ENCODE measurements around the gene ZNF324. TPM values are rescaled to one million over a fixed set of nuclear protein-coding genes. Genes with fewer than 3 reads are reported as not detected.

Gene ZNF324
- total and polyA plus RNA-seq, 9 of the 15 experiments (the other 6 are each of a cell fraction or from before 2014, with no cell fraction given): 0.92 to 16.4 (median 5.3) TPM

DNA sequence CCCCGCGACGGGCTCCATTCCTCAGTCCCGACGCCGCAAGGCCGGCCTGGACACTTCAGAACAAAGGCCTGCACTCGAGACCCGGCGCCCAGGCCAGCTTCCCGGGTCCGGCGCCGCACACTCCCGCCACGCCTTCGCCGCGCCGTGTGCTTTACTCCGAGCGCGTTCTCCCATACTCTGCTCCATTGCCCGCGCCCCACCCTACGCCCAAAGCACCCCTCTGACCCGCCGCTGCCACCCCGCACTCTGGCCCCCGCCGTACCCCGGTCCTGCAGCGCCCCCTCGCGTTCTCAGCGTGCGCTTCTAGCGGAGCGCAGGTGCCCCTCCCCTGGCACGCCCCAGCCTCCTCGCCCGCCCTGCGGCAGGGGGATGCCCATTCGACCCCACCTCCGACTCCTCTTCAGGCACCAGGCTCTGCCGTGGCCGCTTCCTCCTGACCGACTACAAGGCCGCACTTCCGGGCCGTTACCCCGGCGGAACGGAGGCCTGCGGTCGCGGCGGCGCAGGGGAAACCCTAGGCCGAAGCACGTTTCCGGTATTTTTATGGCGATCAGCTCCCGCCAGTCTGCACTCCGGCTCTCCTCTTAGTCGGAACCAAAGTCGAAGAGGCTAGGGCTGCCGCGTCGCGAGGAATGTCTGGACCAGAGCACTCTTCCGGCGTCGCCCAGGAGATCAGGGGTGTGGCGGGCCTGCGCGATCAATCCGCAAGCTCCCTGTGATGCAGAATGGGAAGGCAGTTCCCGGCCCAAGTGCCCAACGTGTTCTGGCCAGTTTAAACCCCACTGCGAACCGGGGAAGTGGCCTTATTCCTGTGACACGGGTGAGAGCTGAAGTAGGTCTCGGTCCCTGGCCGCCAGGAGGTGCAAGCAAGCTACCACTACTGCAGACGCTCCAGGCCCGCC is 52.7 kb downstream of the ZNF324 start, which contains the start of gene ZBTB45 (continued):
- TF ChIP-seq, protein P1, sequence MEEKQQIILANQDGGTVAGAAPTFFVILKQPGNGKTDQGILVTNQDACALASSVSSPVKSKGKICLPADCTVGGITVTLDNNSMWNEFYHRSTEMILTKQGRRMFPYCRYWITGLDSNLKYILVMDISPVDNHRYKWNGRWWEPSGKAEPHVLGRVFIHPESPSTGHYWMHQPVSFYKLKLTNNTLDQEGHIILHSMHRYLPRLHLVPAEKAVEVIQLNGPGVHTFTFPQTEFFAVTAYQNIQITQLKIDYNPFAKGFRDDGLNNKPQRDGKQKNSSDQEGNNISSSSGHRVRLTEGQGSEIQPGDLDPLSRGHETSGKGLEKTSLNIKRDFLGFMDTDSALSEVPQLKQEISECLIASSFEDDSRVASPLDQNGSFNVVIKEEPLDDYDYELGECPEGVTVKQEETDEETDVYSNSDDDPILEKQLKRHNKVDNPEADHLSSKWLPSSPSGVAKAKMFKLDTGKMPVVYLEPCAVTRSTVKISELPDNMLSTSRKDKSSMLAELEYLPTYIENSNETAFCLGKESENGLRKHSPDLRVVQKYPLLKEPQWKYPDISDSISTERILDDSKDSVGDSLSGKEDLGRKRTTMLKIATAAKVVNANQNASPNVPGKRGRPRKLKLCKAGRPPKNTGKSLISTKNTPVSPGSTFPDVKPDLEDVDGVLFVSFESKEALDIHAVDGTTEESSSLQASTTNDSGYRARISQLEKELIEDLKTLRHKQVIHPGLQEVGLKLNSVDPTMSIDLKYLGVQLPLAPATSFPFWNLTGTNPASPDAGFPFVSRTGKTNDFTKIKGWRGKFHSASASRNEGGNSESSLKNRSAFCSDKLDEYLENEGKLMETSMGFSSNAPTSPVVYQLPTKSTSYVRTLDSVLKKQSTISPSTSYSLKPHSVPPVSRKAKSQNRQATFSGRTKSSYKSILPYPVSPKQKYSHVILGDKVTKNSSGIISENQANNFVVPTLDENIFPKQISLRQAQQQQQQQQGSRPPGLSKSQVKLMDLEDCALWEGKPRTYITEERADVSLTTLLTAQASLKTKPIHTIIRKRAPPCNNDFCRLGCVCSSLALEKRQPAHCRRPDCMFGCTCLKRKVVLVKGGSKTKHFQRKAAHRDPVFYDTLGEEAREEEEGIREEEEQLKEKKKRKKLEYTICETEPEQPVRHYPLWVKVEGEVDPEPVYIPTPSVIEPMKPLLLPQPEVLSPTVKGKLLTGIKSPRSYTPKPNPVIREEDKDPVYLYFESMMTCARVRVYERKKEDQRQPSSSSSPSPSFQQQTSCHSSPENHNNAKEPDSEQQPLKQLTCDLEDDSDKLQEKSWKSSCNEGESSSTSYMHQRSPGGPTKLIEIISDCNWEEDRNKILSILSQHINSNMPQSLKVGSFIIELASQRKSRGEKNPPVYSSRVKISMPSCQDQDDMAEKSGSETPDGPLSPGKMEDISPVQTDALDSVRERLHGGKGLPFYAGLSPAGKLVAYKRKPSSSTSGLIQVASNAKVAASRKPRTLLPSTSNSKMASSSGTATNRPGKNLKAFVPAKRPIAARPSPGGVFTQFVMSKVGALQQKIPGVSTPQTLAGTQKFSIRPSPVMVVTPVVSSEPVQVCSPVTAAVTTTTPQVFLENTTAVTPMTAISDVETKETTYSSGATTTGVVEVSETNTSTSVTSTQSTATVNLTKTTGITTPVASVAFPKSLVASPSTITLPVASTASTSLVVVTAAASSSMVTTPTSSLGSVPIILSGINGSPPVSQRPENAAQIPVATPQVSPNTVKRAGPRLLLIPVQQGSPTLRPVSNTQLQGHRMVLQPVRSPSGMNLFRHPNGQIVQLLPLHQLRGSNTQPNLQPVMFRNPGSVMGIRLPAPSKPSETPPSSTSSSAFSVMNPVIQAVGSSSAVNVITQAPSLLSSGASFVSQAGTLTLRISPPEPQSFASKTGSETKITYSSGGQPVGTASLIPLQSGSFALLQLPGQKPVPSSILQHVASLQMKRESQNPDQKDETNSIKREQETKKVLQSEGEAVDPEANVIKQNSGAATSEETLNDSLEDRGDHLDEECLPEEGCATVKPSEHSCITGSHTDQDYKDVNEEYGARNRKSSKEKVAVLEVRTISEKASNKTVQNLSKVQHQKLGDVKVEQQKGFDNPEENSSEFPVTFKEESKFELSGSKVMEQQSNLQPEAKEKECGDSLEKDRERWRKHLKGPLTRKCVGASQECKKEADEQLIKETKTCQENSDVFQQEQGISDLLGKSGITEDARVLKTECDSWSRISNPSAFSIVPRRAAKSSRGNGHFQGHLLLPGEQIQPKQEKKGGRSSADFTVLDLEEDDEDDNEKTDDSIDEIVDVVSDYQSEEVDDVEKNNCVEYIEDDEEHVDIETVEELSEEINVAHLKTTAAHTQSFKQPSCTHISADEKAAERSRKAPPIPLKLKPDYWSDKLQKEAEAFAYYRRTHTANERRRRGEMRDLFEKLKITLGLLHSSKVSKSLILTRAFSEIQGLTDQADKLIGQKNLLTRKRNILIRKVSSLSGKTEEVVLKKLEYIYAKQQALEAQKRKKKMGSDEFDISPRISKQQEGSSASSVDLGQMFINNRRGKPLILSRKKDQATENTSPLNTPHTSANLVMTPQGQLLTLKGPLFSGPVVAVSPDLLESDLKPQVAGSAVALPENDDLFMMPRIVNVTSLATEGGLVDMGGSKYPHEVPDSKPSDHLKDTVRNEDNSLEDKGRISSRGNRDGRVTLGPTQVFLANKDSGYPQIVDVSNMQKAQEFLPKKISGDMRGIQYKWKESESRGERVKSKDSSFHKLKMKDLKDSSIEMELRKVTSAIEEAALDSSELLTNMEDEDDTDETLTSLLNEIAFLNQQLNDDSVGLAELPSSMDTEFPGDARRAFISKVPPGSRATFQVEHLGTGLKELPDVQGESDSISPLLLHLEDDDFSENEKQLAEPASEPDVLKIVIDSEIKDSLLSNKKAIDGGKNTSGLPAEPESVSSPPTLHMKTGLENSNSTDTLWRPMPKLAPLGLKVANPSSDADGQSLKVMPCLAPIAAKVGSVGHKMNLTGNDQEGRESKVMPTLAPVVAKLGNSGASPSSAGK (IDR thresholded peaks at IDR 0.05): peak; percentile 52
- TF ChIP-seq, protein P2, sequence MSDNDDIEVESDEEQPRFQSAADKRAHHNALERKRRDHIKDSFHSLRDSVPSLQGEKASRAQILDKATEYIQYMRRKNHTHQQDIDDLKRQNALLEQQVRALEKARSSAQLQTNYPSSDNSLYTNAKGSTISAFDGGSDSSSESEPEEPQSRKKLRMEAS (CRISPR knock-in tag; IDR thresholded peaks at IDR 0.05): peak; percentile 88
- TF ChIP-seq, protein P3, sequence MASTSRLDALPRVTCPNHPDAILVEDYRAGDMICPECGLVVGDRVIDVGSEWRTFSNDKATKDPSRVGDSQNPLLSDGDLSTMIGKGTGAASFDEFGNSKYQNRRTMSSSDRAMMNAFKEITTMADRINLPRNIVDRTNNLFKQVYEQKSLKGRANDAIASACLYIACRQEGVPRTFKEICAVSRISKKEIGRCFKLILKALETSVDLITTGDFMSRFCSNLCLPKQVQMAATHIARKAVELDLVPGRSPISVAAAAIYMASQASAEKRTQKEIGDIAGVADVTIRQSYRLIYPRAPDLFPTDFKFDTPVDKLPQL (IDR thresholded peaks at IDR 0.05; ENCODE audit: extremely low read depth, insufficient read length): no peak
- TF ChIP-seq IFI16 (CRISPR knock-in tag; IDR thresholded peaks at IDR 0.05) (0 out of 2 replicates have a peak, but pooled peaks have one; percentile 21), ZNF57 (CRISPR knock-in tag; IDR thresholded peaks at IDR 0.05) (no peak), TAL1 (IDR thresholded peaks at IDR 0.05) (no peak), MTA2 (IDR thresholded peaks at IDR 0.05; ENCODE audit: low read depth) (0 out of 2 replicates have a peak, but pooled peaks have one; percentile 11), MTF1 (CRISPR knock-in tag; IDR thresholded peaks at IDR 0.05; ENCODE audit: borderline replicate concordance) (no peak), KDM5B (IDR thresholded peaks at IDR 0.05; ENCODE audit: insufficient replicate concordance, low read depth, low read length) (peak; percentile 87), MIER1 (IDR thresholded peaks at IDR 0.05; ENCODE audit: low read depth) (no peak; the same call in 1 of the 2 replicates), ZNF695 (CRISPR knock-in tag; IDR thresholded peaks at IDR 0.05) (no peak), PPARD (CRISPR knock-in tag; IDR thresholded peaks at IDR 0.05) (no peak)
- TF ChIP-seq, protein P4, sequence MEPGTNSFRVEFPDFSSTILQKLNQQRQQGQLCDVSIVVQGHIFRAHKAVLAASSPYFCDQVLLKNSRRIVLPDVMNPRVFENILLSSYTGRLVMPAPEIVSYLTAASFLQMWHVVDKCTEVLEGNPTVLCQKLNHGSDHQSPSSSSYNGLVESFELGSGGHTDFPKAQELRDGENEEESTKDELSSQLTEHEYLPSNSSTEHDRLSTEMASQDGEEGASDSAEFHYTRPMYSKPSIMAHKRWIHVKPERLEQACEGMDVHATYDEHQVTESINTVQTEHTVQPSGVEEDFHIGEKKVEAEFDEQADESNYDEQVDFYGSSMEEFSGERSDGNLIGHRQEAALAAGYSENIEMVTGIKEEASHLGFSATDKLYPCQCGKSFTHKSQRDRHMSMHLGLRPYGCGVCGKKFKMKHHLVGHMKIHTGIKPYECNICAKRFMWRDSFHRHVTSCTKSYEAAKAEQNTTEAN (CRISPR knock-in tag; IDR thresholded peaks at IDR 0.05): peak; percentile 74; the same call in 1 of the 2 replicates

Measured in K562 (cell line).